GM18951 (cell line): ENCODE measurements around the gene RNF112.
"Not testable (repeated sequence)": the region's sequence is repeated elsewhere in the genome, so short reads cannot be mapped to it uniquely, and the experiment has no call there.

Experiments used
- POLR2A ChIP-seq: IDR thresholded peaks from 4 replicates; pipeline ENCODE4 v1.6.1; 2011; ENCODE audit warnings: mild to moderate bottlenecking; ENCODE audit not compliant: insufficient read length, insufficient read depth; ENCODE audit errors: extremely low read depth
- in situ Hi-C: fragments of 300-500 bp; cut with MboI; formaldehyde crosslinking; loops from one replicate; pipeline ENCODE4 v1.12.0; 2022; ENCODE audit warnings: low sequenced_read_pairs, mixed read lengths, inconsistent platforms; ENCODE audit not compliant: unreplicated experiment

RNF112 gene

DNA sequence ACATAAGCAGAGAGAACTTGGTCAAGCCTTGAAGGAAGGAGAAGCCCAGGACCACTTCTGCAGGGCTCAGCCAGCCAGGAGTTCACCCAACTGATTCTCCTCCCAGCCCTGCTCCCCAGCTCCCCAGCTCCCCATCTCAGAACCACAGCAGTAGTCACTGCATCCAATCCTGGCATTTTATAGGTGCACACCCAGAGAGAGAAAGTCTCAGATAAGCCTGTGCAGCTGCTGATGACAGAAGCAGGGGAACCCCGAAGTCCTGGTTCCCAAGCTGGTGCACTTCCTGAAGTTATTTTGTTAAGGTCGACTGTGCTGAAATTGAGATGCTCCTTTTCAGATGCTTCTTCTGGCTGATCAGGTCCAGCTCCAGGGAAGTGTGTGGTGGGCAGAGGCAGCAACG is 6.6 kb downstream of the RNF112 start:
- no peak for TF ChIP-seq POLR2A
- in situ Hi-C loops: no loop called here

DNA sequence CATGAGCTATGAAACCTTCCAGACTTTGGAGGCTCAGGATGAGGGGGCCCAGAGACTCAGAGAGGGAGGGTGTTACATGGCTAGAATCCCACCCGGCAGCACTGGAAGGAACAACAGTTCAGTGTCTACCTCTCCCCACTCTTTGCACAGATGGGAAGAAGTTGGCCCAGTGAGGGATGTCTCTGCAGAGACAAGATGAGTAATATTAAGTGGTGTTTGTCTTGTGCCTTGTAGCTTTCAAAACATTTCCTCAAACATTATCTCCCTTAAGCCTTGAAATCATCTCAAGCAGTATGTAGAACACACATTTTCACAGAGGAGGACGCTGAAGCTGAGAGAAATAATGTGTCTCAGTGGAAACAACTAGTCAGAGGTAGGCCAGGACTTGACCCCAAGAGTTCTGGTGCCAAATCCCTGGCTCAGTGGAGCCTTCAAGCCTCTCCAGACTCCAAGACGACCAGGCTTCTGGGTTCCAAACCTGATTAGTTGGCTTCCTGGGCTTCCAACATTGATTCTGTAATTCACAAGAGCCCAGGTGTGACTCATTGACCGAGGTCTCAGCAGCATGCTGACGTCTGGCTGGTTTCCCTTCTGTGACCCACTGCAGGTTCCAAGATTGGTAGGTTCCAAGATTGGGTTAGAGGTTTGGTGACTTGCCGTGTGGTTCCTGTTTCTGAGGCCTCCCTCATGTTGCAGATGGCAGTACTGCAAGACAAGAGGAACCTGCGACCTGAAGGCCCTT is 7.4 kb downstream of the RNF112 start:
- in situ Hi-C loops: no loop called here
- no peak for TF ChIP-seq POLR2A

DNA sequence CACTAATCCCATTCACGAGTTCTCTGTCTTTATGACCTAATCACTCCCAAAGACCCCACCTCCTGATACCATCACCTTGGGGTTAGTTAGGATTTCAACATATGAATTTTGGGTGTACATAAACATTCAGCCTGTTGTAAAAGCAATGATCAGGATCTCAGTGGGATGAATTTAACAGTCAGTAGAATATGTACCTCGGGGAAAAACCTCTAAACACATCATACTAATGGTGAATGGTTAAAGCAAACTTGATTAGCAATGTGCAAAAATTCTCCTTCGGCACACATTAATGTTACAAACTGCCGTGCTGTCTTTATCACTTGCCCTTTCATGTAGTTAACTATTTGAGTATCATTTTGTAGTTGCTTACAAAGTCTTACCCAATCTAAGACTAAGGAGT is 10.2 kb downstream of the RNF112 start:
- in situ Hi-C loops: no loop called here
- no peak for TF ChIP-seq POLR2A

DNA sequence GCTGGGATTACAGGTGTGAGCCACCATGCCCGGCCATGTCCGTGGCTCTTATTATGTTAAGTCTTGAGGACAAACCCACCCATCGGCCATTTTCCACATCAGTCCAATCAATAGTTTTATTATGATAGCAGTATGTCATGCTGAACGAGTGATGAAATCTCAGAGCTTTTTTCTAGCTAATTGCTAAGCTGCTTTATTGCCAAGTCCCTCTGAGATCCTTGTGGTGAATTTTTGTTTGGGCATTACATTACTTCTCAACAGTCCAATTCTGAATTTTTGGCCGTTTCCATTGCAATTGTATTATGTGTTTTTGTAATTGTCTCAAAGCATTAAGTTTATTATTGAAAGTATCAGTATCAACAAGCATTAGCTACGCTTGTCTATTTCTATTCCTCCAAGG is 10.9 kb downstream of the RNF112 start:
- in situ Hi-C loops: no loop called here
- TF ChIP-seq POLR2A: no peak

DNA sequence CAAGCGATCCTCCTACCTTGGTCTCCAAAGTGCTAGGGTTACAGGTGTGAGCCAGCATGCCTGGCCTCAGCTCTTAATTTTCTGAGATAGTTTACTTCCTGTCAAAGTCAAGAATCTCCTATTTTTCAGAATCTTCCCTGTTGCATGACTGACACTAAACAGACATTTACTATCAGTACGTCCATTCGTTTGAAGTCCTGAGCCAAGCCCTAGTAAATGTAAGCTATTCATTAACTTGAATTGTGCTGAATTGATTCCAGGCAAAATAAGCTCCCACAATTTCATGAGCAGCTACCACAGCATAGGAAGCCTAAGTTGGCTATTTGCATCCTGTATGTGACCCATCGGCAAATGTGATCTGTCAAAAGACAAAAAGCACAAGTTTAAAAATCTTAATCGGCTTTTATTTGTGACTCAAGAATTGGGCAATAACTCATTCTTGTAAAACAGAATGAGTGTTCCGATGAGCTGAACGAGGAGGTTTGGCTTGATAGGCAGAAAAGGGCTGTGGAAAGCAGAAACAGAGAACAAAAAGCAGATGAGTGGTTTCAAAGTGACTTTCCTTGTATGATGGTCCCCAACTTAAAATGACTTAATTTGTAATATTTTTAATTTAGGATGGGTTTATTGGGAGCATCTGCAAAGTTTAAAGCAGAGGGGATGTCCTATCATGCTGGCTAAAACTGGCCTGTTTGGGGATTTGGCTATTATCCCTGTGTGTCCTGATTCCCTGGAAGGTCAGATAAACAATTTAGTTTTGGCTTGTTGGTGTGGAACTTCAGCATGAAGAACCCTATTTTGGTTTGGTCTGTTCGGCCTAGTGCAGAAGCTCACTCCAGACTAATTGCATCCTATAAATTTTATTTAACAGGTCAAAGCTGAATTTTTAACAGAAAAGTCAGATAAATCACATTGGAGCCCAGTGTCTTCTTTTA is 14.2 kb downstream of the RNF112 start:
- no peak for TF ChIP-seq POLR2A
- in situ Hi-C loops: no loop called here

DNA sequence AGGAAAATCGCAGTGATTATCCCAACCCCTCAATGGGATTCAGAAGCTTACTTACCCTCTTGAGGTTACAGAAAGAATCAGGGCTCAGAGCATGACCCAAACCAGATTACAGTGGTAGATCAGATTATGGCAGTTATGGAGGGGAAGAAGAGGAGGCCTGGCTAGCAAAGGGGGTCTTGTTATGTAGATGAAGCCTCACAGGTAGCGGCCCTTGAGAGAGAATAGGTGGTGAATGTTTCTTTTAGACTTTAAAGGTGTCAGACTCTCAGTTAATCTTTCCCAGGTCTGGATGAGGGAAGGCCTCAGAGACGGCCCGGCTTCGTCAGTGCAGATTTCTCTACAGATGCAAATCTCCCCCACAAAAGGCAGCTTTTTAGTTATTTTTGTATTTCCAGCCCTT is 15.6 kb downstream of the RNF112 start:
- in situ Hi-C loops: no loop called here

DNA sequence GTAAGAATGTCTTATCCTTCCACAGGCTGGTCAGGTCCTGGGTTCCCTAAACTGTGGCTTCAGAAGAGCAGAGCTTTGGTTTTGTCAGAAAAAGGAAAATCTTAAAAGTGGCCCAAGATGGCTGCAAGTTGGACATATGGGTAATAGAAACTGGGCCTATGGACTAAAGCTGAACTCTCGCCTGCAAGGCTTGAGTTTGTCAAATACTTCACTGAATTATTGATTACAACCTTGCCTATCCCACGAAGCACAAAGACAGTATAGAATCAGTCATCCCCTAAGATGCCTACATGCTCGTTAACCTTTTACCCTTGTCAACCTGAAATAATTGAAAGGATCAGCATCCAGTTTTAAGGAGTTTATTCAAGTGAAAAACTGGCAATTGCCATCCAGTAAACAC is 20.7 kb downstream of the RNF112 start:
- in situ Hi-C loops: no loop called here
- no peak for TF ChIP-seq POLR2A

More for the DNA sequence above, 15.6 kb downstream of the RNF112 start:
- no peak for TF ChIP-seq POLR2A

DNA sequence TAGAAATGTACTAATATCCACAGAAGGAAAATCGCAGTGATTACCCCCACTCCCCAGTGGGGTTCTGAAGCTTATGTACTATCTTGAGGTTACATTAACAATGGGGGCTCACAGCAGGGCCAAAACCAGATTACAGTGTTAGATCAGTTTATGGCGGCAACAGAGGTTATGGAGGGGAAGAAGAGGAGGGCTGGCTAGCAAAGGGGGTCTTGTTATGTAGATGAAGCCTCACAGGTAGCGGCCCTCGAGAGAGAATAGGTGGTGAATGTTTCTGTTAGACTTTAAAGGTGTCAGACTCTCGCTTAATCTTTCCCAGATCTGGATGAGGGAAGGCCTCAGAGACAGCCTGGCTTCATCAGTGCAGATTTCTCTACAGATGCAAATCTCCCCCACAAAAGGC is 22.2 kb downstream of the RNF112 start:
- no peak for TF ChIP-seq POLR2A
- in situ Hi-C loops: no loop called here

DNA sequence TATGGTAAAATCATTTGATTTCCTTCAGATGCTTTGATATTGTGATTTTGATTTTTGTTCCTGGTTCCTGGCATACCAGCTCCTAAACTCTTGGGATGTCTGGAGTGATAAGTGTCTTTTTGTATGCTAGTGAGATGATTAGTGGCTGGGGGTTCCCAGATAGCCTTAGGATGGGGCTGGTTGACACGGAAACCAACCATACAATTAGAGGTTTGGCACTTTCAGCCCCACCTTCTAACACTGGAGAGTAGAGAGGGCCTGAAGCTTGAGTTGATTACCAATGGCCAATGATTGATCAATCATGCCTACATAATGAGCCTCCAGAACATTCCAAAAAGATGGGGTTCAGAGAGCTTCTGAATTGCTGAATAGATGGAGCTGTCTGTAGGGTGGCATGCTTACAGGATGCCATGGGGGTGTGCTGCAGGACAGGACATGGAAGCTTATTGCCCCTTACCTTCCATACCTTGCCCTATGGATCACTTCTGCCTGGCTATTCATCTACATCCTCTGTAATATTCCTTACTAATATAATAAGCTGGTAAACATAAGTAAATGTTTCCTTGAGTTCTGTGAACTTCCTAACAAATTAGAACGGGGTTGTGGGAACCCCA is 22.8 kb downstream of the RNF112 start:
- no peak for TF ChIP-seq POLR2A
- in situ Hi-C loops: no loop called here

DNA sequence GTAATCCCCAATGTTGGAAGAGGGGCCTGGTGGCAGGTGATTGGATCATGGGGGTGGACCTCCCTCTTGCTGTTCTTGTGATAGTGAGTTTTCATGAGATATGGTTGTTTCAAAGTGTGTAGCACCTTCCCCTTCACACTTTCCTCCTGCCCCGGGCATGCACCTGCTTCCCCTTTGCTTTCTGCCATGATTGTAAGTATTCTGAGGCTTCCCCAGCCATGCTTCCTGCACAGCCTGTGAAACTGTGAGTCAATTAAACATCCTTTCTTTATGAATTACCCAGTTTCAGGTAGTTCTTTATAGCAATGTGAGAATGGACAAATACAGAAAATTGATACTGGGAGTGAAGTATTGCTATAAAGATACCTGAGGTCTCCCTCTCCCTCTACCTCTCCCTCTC is 29.4 kb downstream of the RNF112 start:
- no peak for TF ChIP-seq POLR2A
- in situ Hi-C loops: no loop called here

DNA sequence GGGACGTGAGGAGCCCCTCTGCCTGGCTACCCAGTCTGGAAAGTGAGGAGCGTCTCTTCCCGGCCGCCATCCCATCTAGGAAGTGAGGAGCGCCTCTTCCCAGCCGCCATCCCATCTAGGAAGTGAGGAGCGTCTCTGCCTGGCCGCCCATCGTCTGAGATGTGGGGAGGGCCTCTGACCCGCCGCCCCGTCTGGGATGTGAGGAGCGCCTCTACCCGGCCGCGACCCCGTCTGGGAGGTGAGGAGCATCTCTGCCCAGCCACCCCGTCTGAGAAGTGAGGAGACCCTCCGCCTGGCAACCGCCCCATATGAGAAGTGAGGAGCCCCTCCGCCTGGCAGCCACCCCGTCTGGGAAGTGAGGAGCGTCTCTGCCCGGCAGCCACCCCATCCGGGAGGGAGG is 30.3 kb downstream of the RNF112 start:
- in situ Hi-C loops: not testable (repeated sequence)

DNA sequence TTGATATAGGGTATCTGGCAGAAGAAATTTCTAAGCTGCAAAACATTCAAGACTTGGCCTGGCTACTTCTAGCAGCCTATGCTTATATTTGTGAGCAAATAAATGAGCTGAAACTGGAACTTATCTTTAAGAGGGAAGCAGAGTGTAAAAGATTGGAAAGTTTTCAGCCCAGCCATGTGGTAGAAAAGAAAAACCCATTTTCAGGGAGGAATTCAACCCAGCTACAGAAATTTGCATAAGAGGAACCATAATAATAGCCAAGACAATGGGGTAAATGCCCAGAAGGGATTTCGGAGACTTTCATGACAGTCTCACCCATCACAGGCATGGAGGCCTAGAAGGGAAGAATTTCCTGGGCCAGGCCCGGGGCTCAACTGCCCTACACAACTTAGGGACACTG is 31.7 kb downstream of the RNF112 start:
- in situ Hi-C loops: no loop called here
- TF ChIP-seq POLR2A: no peak

DNA sequence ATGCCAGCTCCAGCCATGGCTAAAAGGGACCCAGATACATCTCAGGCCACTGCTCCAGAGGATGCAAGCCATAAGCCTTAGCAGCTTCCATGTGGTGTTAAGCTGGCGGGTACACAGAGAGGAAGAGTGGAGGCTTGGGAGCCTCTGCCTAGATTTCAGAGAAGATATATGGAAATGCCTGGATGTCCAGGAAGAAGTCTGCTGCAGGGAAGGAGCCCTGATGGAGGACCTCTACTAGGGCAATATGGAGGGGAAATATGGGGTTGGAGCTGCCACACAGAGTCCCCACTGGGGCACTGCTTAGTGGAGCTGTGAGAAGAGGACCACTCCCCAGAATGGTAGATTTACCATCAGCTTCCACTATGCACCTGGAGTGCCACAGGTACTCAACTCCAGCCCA is 32.1 kb downstream of the RNF112 start:
- TF ChIP-seq POLR2A: no peak

More for the DNA sequence above, 32.1 kb downstream of the RNF112 start:
- in situ Hi-C loops: no loop called here
